Activated T-cell treated with anti-CD3 and anti-CD28 coated beads for 1 hour (primary cell): Measurements from ENCODE around the gene MSGN1.

Source experiments
- DNase-seq: peaks from one replicate; pipeline ENCODE4 v3.0.0-alpha.2; 2020; ENCODE audit warnings: low read depth

The MSGN1 gene

DNA sequence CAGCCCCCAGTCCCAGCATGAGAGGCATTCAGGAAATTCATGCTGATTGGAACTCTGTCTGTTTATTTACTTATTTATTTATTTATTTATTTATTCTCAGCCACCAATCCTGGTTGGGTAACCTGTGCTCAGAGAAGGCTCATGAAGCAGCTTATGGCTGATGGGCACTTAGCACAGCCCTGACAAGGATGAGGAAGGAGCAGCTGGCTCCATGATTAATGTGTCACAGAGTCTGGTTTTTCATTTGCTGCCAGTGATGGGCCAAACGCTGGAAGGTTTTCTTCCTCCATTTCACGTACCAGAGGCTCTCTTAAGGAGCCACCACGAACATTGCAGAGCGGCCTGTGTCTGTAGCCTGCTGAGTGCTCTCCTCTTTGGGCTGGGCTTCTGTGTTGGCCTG, 33.9 kb downstream of the MSGN1 start:
- DNase-seq: no peak

GRCh38 chr2:17851731-17852585, 35.7 kb downstream of the MSGN1 start:
- DNase-seq: no peak

DNA sequence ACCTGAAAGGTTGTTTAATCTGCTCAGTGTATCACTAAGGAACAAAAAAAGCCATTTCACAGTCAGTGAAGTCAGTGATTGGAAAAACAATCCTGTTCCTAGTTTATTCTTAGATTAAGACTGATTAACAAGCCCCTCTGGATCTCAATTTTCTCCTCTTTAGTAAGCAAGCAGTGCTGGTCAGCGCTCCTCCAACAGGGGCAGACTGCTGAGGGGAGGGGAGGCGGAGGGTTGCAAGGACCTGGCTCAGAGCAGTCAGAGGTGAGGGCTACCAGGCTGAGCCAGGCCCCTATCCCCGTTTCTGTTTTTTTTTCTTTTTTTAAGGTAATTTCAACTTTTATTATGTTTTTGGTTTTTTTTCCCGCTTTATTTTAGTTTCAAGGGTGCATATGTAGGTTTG, 37.5 kb downstream of the MSGN1 start:
- no peak for DNase-seq

GRCh38 chr2:17857021-17857420, 40.8 kb downstream of the MSGN1 start:
- DNase-seq: no peak

DNA sequence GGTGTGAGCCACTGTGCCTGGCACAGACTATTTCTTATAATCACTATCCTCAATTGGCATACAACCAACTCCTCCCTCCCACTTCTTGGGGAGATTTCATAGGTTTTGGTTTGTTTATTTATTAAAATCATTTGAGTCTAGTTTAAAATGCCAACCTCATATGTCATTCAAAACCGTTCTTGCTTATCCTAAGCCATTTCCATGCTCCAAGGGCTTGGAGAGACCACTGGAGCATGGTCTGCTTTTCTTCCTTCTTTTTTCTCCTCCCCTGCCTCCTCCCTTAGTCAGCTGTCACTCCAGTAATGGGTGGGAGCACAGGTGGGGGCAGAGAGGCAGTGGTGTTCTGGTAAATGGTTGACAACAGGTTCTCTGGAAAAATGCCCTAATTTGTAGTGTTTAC, 41.8 kb downstream of the MSGN1 start:
- no peak for DNase-seq

GRCh38 chr2:17863539-17863938, 47.3 kb downstream of the MSGN1 start:
- DNase-seq: no peak

GRCh38 chr2:17864676-17865075, 48.4 kb downstream of the MSGN1 start:
- no peak for DNase-seq

GRCh38 chr2:17867133-17867532, 50.9 kb downstream of the MSGN1 start:
- DNase-seq: no peak
